B cell (primary cell): Measurements from ENCODE around the gene ISG20L2. TPM values are rescaled to one million over a fixed set of nuclear protein-coding genes. Genes with fewer than 3 reads are reported as not detected.
A peak's percentile ranks its signal among the peaks of the same experiment; 100 is the strongest.

Experiments
- ATAC-seq: fragments of 200-7000 bp; cut with Tn5 transposase; one replicate; pipeline ENCODE4 v1.10.0; 2021; ENCODE audit warnings: low read depth, mild to moderate bottlenecking, moderate number of reproducible peaks, moderate library complexity
- CTCF ChIA-PET: fragments of 350-600 bp; sonication (Branson Sonifier 250); formaldehyde crosslinking; loops from one replicate; lab custom pipeline; 2021; ENCODE audit warnings: antibody characterized with exemption, inconsistent platforms; lab: Charles Lee
- POLR2A ChIA-PET: fragments of 350-600 bp; sonication (Branson Sonifier 250); formaldehyde crosslinking; loops from one replicate; lab custom pipeline; 2021; ENCODE audit warnings: antibody characterized with exemption; lab: Charles Lee
- DNase-seq: peaks from one replicate; pipeline ENCODE4 v3.0.0; 2013
- H2AFZ ChIP-seq: 2 replicates; pipeline ENCODE4 v1.6.1; 2012; ENCODE audit warnings: mild to moderate bottlenecking, low read depth, low read length; ENCODE audit not compliant: insufficient read depth, poor library complexity, severe bottlenecking
- H3K27ac ChIP-seq, 2 donors: 1 replicate in 1 of 2; 2 replicates in 1 of 2; pipeline ENCODE4 v1.5.1; 2012 to 2013; ENCODE audit warnings: low read length in 2 of 2, mild to moderate bottlenecking in 2 of 2, moderate library complexity in 1 of 2
- H3K27me3 ChIP-seq, 4 experiments: fragments of 200-600 bp in 1 of 4; sonication (generic) in 1 of 4; replicated peaks in 1 of 4; 1 replicate in 2 of 4; 2 replicates in 2 of 4; pipeline versions ENCODE4 v1.6.1 to v1.7.0; 2013 to 2016; ENCODE audit warnings: low read length in 3 of 4, mild to moderate bottlenecking in 2 of 4, mixed read lengths in 1 of 4, moderate library complexity in 1 of 4; ENCODE audit not compliant: insufficient read depth in 4 of 4, control insufficient read depth in 3 of 4; ENCODE audit errors: control extremely low read depth in 1 of 4
- H3K36me3 ChIP-seq, 2 experiments: replicated peaks in 1 of 2; 1 replicate in 1 of 2; 2 replicates in 1 of 2; pipeline versions ENCODE4 v1.6.1 to v1.7.1; 2013; ENCODE audit warnings: low read length in 1 of 2; ENCODE audit not compliant: insufficient read depth in 2 of 2, control insufficient read depth in 1 of 2; ENCODE audit errors: control extremely low read depth in 1 of 2, extremely low read depth in 1 of 2
- H3K4me1 ChIP-seq, 2 donors: fragments of 200-600 bp in 1 of 2; sonication (generic) in 1 of 2; 1 replicate in 1 of 2; 2 replicates in 1 of 2; pipeline versions ENCODE4 v1.5.1 to v1.6.1; 2013 to 2017; ENCODE audit warnings: low read length in 2 of 2; ENCODE audit not compliant: control insufficient read depth in 2 of 2, insufficient read depth in 2 of 2
- H3K4me2 ChIP-seq: replicated peaks from 2 replicates; pipeline ENCODE3; 2012; ENCODE audit warnings: mild to moderate bottlenecking, low read depth, low read length; ENCODE audit not compliant: poor library complexity, severe bottlenecking
- H3K4me3 ChIP-seq, 5 experiments: fragments of 200-600 bp in 1 of 5; sonication (generic) in 1 of 5; 1 replicate in 3 of 5; 2 replicates in 2 of 5; pipeline versions ENCODE4 v1.5.1 to v1.7.0; 2011 to 2016; ENCODE audit warnings: low read length in 4 of 5, mild to moderate bottlenecking in 4 of 5, low read depth in 2 of 5, control low read depth in 1 of 5, moderate library complexity in 1 of 5; ENCODE audit not compliant: insufficient read depth in 1 of 5; ENCODE audit errors: control extremely low read depth in 1 of 5, extremely low read depth in 1 of 5
- H3K79me2 ChIP-seq: fragments of 200-600 bp; sonication (generic); one replicate; pipeline ENCODE4 v1.6.0; 2016; ENCODE audit warnings: low read length; ENCODE audit not compliant: control insufficient read depth, insufficient read depth
- H3K9ac ChIP-seq: fragments of 200-600 bp; sonication (generic); 2 replicates; pipeline ENCODE4 v1.6.1; 2017; ENCODE audit warnings: mild to moderate bottlenecking, low read length, moderate library complexity
- H3K9me3 ChIP-seq, 3 donors: one replicate each; pipeline versions ENCODE4 v1.6.1 to v1.7.1; 2013; ENCODE audit warnings: low read length in 2 of 3; ENCODE audit not compliant: control insufficient read depth in 2 of 3, insufficient read depth in 1 of 3; ENCODE audit errors: control extremely low read depth in 1 of 3
- H4K20me1 ChIP-seq: 2 replicates; pipeline ENCODE4 v1.6.0; 2012; ENCODE audit warnings: mild to moderate bottlenecking, low read length; ENCODE audit not compliant: insufficient read depth, control insufficient read depth, poor library complexity, severe bottlenecking
- H3K27ac Mint-ChIP-seq: one replicate; pipeline ENCODE4 v1.8.0; 2021; ENCODE audit warnings: mixed read lengths
- H3K27me3 Mint-ChIP-seq: one replicate; pipeline ENCODE4 v1.8.0; 2021; ENCODE audit warnings: mixed read lengths
- H3K4me1 Mint-ChIP-seq: one replicate; pipeline ENCODE4 v1.8.0; 2021; ENCODE audit warnings: mixed read lengths
- H3K4me3 Mint-ChIP-seq: one replicate; pipeline ENCODE4 v1.8.0; 2021; ENCODE audit warnings: mixed read lengths
- H3K9me3 Mint-ChIP-seq: one replicate; pipeline ENCODE4 v1.8.0; 2022; ENCODE audit warnings: mixed read lengths; ENCODE audit not compliant: insufficient read depth
- CTCF ChIP-seq: fragments of 200-600 bp; IDR thresholded peaks from one replicate; pipeline ENCODE4 v1.8.0; 2022; ENCODE audit warnings: antibody characterized with exemption, mild to moderate bottlenecking
- EZH2 ChIP-seq: IDR thresholded peaks from 2 replicates; pipeline ENCODE4 v1.6.1; 2012; ENCODE audit warnings: borderline replicate concordance, low read depth, mild to moderate bottlenecking, moderate library complexity, low read length; ENCODE audit not compliant: insufficient read depth, poor library complexity, severe bottlenecking
- WGBS: methylation state at CpG from one replicate; pipeline ENCODE4 v1.1.5; 2013; ENCODE audit warnings: missing lambda C conversion rate; ENCODE audit not compliant: insufficient coverage; 5-methylcytosine and 5-hydroxymethylcytosine counted together
- intact Hi-C: fragments of 100-400 bp; cut with micrococcal nuclease; formaldehyde crosslinking; loops from one replicate; pipeline ENCODE4 v1.10.0; 2022
- polyA minus RNA-seq: library from RNA; depleted of rRNA, polyadenylated mRNA; stranded (reverse); fragments of >200 nt; gene quantifications from 2 replicates; pipeline ENCODE4 v1.2.3, GENCODE V29; 2012
- polyA plus RNA-seq: library from polyadenylated mRNA; depleted of rRNA; stranded (reverse); fragments of >200 nt; gene quantifications from 2 replicates; pipeline ENCODE4 v1.2.3, GENCODE V29; 2012
- total RNA-seq, 2 donors: library from RNA; stranded (reverse); fragments of 120-200 nt in 1 of 2; gene quantifications; 1 replicate in 1 of 2; 2 replicates in 1 of 2; pipeline versions ENCODE4 v1.2.3 to v1.2.4, GENCODE V29; 2013 to 2022

The ISG20L2 gene
- total RNA-seq (51.7 and 52.5 TPM in 2 replicates), polyA plus RNA-seq (28.8 and 30.1 TPM in 2 replicates), polyA minus RNA-seq (36.4 and 48.6 TPM in 2 replicates)
- total RNA-seq (2013): 28.4 TPM

GRCh38 chr1:156728599-156729462 lies at the start of gene ISG20L2:
Gene ISG20L2, minus strand, starts transcription at chr1:156728766. Its CDS starts 1,114 bp downstream, at chr1:156727652.
- no peak within 1 kb of the TSS for H3K4me3 Mint-ChIP-seq
- peak; percentile 91 for ATAC-seq
- H3K79me2 ChIP-seq: peaks cover 43% of the 10 kb centered on the region
- intact Hi-C loops: loop anchor here (1.0 to 5.0 kb wide), 4 partner anchors 12 to 227 kb away; partner anchors contain the start of genes HDGF, MEF2D, MRPL24 and PRCC
- peaks cover 23% of the 10 kb centered on the region for H3K4me1 Mint-ChIP-seq
- peaks cover 0 to 40% of the 10 kb centered on the region in 2 experiments for H3K36me3 ChIP-seq
- no peaks in the 10 kb centered on the region for H3K9me3 ChIP-seq
- H3K4me3 ChIP-seq: peak within 1 kb of the TSS; percentile 79 to 98 (median 95)
- peak; percentile 98 for DNase-seq
- POLR2A ChIA-PET: interaction anchor here (0.5 to 3.8 kb wide), 12 partner anchors 9 to 370 kb away, joined by 3 to 39 read pairs (median 4); partner anchors contain the start of genes CRABP2, HDGF, MRPL24 and NTRK1
- peaks cover 37% of the 10 kb centered on the region for H4K20me1 ChIP-seq
- no peaks in the 10 kb centered on the region for H3K9me3 Mint-ChIP-seq
- no peaks in the 10 kb centered on the region for H3K27me3 ChIP-seq
- CTCF ChIA-PET: interaction anchor here (0.9 to 9.5 kb wide), 8 partner anchors 10 to 131 kb away, joined by 3 to 245 read pairs (median 6); partner anchors contain the start of genes HDGF, INSRR, MRPL24 and NTRK1
- H3K9ac ChIP-seq: peak within 1 kb of the TSS; percentile 97
- H3K27ac Mint-ChIP-seq: peak within 1 kb of the TSS; percentile 98
- WGBS: under 1% methylated on average over 40 of the region's 57 CpGs
- H2AFZ ChIP-seq: peak within 1 kb of the TSS; percentile 85
- no peaks in the 10 kb centered on the region for H3K27me3 Mint-ChIP-seq
- H3K27ac ChIP-seq: peak within 1 kb of the TSS; percentile 77 to 96
- TF ChIP-seq EZH2 (no peak), CTCF (no peak)
- peak within 1 kb of the TSS; percentile 81 for H3K4me2 ChIP-seq
- H3K4me1 ChIP-seq: peaks cover 40 to 48% of the 10 kb centered on the region in 2 donors
